T-helper 17 cell (primary cell): ENCODE results near the gene IVL. TPM values are rescaled to one million over a fixed set of nuclear protein-coding genes. Genes with fewer than 3 reads are reported as not detected.

Experiments used
- ATAC-seq: fragments of 150-1000 bp; cut with Tn5 transposase; 2 replicates; pipeline ENCODE4 v1.10.0; 2021; ENCODE audit warnings: mild to moderate bottlenecking, moderate library complexity
- DNase-seq, 3 donors: peaks; one replicate each; pipeline versions ENCODE4 v3.0.0 to v3.0.0-alpha.2; 2020 to 2021
- H3K9me3 ChIP-seq: one replicate; pipeline ENCODE4 v1.7.0; 2013; ENCODE audit warnings: low read length, mild to moderate bottlenecking; ENCODE audit not compliant: control insufficient read depth, poor library complexity, severe bottlenecking
- H3K27ac Mint-ChIP-seq: one replicate; pipeline ENCODE4 v1.8.0; 2022; ENCODE audit warnings: mild to moderate bottlenecking, moderate library complexity, mixed read lengths
- H3K27me3 Mint-ChIP-seq: one replicate; pipeline ENCODE4 v1.8.0; 2022; ENCODE audit warnings: mixed read lengths
- H3K36me3 Mint-ChIP-seq: one replicate; pipeline ENCODE4 v1.8.0; 2022; ENCODE audit warnings: low read depth, mixed read lengths
- H3K4me1 Mint-ChIP-seq: one replicate; pipeline ENCODE4 v1.8.0; 2022; ENCODE audit warnings: mild to moderate bottlenecking, mixed read lengths
- H3K4me3 Mint-ChIP-seq: one replicate; pipeline ENCODE4 v1.8.0; 2022; ENCODE audit warnings: mild to moderate bottlenecking, moderate library complexity, mixed read lengths
- total RNA-seq, 4 donors: library from RNA in 2 of 4; stranded (reverse) in 2 of 4; gene quantifications; one replicate each; pipeline ENCODE4 v1.2.3 and lab custom pipeline; 2022 to 2026

Gene IVL
- total RNA-seq, 2 donors from 2014 or later = not detected

GRCh38 chr1:152879559-152880198 is 28.7 kb upstream of the IVL start:
- DNase-seq (no peak), ATAC-seq (no peak)
- Mint-ChIP-seq H3K27ac (no peak overlapping the region), H3K36me3 (no peaks in the 10 kb centered on the region), H3K4me3 (no peak overlapping the region), H3K27me3 (peaks cover 24% of the 10 kb centered on the region), H3K4me1 (peaks cover 8% of the 10 kb centered on the region)
- H3K9me3 ChIP-seq = no peaks in the 10 kb centered on the region

GRCh38 chr1:152880316-152880715 is 28.0 kb upstream of the IVL start:
- H3K27me3 Mint-ChIP-seq = peaks cover 18% of the 10 kb centered on the region
- ATAC-seq = no peak
- no peaks in the 10 kb centered on the region for H3K9me3 ChIP-seq
- no peaks in the 10 kb centered on the region for H3K36me3 Mint-ChIP-seq
- peak overlapping the region; percentile 49 for H3K4me3 Mint-ChIP-seq
- peaks cover 8% of the 10 kb centered on the region for H3K4me1 Mint-ChIP-seq
- H3K27ac Mint-ChIP-seq = no peak overlapping the region
- no peak for DNase-seq

GRCh38 chr1:152880907-152881306 is 27.4 kb upstream of the IVL start:
- Mint-ChIP-seq H3K36me3 (no peaks in the 10 kb centered on the region), H3K27ac (no peak overlapping the region), H3K27me3 (peaks cover 13% of the 10 kb centered on the region), H3K4me3 (no peak overlapping the region), H3K4me1 (peaks cover 8% of the 10 kb centered on the region)
- DNase-seq (no peak), ATAC-seq (no peak)
- H3K9me3 ChIP-seq = no peaks in the 10 kb centered on the region

- DNase-seq (no peak), ATAC-seq (no peak)
- Mint-ChIP-seq H3K4me1 (peaks cover 8% of the 10 kb centered on the region), H3K27ac (no peak overlapping the region), H3K4me3 (no peak overlapping the region), H3K27me3 (peaks cover 16% of the 10 kb centered on the region), H3K36me3 (no peaks in the 10 kb centered on the region)
- H3K9me3 ChIP-seq = no peaks in the 10 kb centered on the region
Measured at GRCh38 chr1:152884085-152884484, 24.3 kb upstream of the IVL start.

GRCh38 chr1:152884506-152884905 is 23.8 kb upstream of the IVL start:
- H3K9me3 ChIP-seq = no peaks in the 10 kb centered on the region
- ATAC-seq (no peak), DNase-seq (no peak)
- no peak overlapping the region for H3K27ac Mint-ChIP-seq
- H3K4me1 Mint-ChIP-seq = peaks cover 8% of the 10 kb centered on the region
- peaks cover 16% of the 10 kb centered on the region for H3K27me3 Mint-ChIP-seq
- H3K36me3 Mint-ChIP-seq = no peaks in the 10 kb centered on the region
- no peak overlapping the region for H3K4me3 Mint-ChIP-seq

GRCh38 chr1:152884966-152885624 is 23.3 kb upstream of the IVL start:
- ATAC-seq = no peak
- no peak for DNase-seq
- peaks cover 5% of the 10 kb centered on the region for H3K4me1 Mint-ChIP-seq
- peaks cover 10% of the 10 kb centered on the region for H3K27me3 Mint-ChIP-seq
- H3K4me3 Mint-ChIP-seq = no peak overlapping the region
- H3K27ac Mint-ChIP-seq = no peak overlapping the region
- no peaks in the 10 kb centered on the region for H3K9me3 ChIP-seq
- H3K36me3 Mint-ChIP-seq = no peaks in the 10 kb centered on the region

GRCh38 chr1:152886085-152886484 is 22.3 kb upstream of the IVL start:
- H3K27ac Mint-ChIP-seq = no peak overlapping the region
- DNase-seq (no peak), ATAC-seq (no peak)
- H3K27me3 Mint-ChIP-seq = peaks cover 10% of the 10 kb centered on the region
- no peaks in the 10 kb centered on the region for H3K9me3 ChIP-seq
- H3K4me1 Mint-ChIP-seq = peaks cover 2% of the 10 kb centered on the region
- H3K4me3 Mint-ChIP-seq = no peak overlapping the region
- no peaks in the 10 kb centered on the region for H3K36me3 Mint-ChIP-seq

GRCh38 chr1:152886758-152887409 is 21.5 kb upstream of the IVL start:
- Mint-ChIP-seq H3K27me3 (peaks cover 15% of the 10 kb centered on the region), H3K27ac (no peak overlapping the region), H3K4me3 (no peak overlapping the region), H3K4me1 (peaks cover 2% of the 10 kb centered on the region), H3K36me3 (no peaks in the 10 kb centered on the region)
- no peaks in the 10 kb centered on the region for H3K9me3 ChIP-seq
- DNase-seq (no peak), ATAC-seq (no peak)

- Mint-ChIP-seq H3K4me3 (no peak overlapping the region), H3K4me1 (peaks cover 2% of the 10 kb centered on the region), H3K27ac (no peak overlapping the region), H3K27me3 (peaks cover 15% of the 10 kb centered on the region), H3K36me3 (no peaks in the 10 kb centered on the region)
- ATAC-seq (no peak), DNase-seq (no peak)
- no peaks in the 10 kb centered on the region for H3K9me3 ChIP-seq
Measured at GRCh38 chr1:152888126-152888525, 20.2 kb upstream of the IVL start.

GRCh38 chr1:152899027-152899426 is 9.3 kb upstream of the IVL start:
- ATAC-seq (no peak), DNase-seq (no peak)
- no peak overlapping the region for H3K27ac Mint-ChIP-seq
- H3K36me3 Mint-ChIP-seq = peaks cover 4% of the 10 kb centered on the region
- no peaks in the 10 kb centered on the region for H3K4me1 Mint-ChIP-seq
- peaks cover 64% of the 10 kb centered on the region for H3K27me3 Mint-ChIP-seq
- no peaks in the 10 kb centered on the region for H3K9me3 ChIP-seq
- no peak overlapping the region for H3K4me3 Mint-ChIP-seq

GRCh38 chr1:152899883-152900282 is 8.5 kb upstream of the IVL start:
- no peaks in the 10 kb centered on the region for H3K9me3 ChIP-seq
- no peak overlapping the region for H3K27ac Mint-ChIP-seq
- H3K4me1 Mint-ChIP-seq = no peaks in the 10 kb centered on the region
- no peak overlapping the region for H3K4me3 Mint-ChIP-seq
- peaks cover 3% of the 10 kb centered on the region for H3K36me3 Mint-ChIP-seq
- peaks cover 70% of the 10 kb centered on the region for H3K27me3 Mint-ChIP-seq
- DNase-seq = no peak
- ATAC-seq = no peak

GRCh38 chr1:152901631-152902030 is 6.7 kb upstream of the IVL start:
- H3K27ac Mint-ChIP-seq = no peak overlapping the region
- peaks cover 2% of the 10 kb centered on the region for H3K4me1 Mint-ChIP-seq
- H3K27me3 Mint-ChIP-seq = peaks cover 72% of the 10 kb centered on the region
- H3K36me3 Mint-ChIP-seq = peaks cover 5% of the 10 kb centered on the region
- DNase-seq (no peak), ATAC-seq (no peak)
- no peak overlapping the region for H3K4me3 Mint-ChIP-seq
- H3K9me3 ChIP-seq = no peaks in the 10 kb centered on the region

- H3K27me3 Mint-ChIP-seq = peaks cover 69% of the 10 kb centered on the region
Measured at GRCh38 chr1:152902636-152903035, 5.7 kb upstream of the IVL start.

More at GRCh38 chr1:152902636-152903035, 5.7 kb upstream of the IVL start:
- no peak for DNase-seq
- peaks cover 5% of the 10 kb centered on the region for H3K36me3 Mint-ChIP-seq
- ATAC-seq = no peak
- H3K4me3 Mint-ChIP-seq = no peak overlapping the region
- H3K9me3 ChIP-seq = no peaks in the 10 kb centered on the region
- no peak overlapping the region for H3K27ac Mint-ChIP-seq
- peaks cover 2% of the 10 kb centered on the region for H3K4me1 Mint-ChIP-seq
